H1 (cell line): Measurements from ENCODE around the gene NUB1. TPM values are rescaled to one million over a fixed set of nuclear protein-coding genes. Genes with fewer than 3 reads are reported as not detected.

Source experiments
- CTCF ChIA-PET: fragments of 300-600 bp; sonication (Branson Sonifier 250); formaldehyde crosslinking; loops from one replicate; lab custom pipeline; 2021; ENCODE audit not compliant: partially characterized antibody; lab: Charles Lee
- POLR2A ChIA-PET: fragments of 300-600 bp; sonication (Branson Sonifier 250); formaldehyde crosslinking; loops from one replicate; lab custom pipeline; 2021; ENCODE audit warnings: inconsistent platforms; ENCODE audit not compliant: partially characterized antibody; lab: Charles Lee
- DNase-seq, 2 experiments: peaks; one replicate each; pipeline versions ENCODE4 v3.0.0 to v3.0.0-alpha.2; 2010 to 2022; ENCODE audit warnings: low spot score in 2 of 2, low read depth in 1 of 2, mixed read lengths in 1 of 2
- FAIRE-seq: peaks from 2 replicates; lab custom pipeline; 2011; peaks lifted over from hg19 to GRCh38; lab: Jason Lieb, UNC
- H2AFZ ChIP-seq: 2 replicates; pipeline ENCODE4 v1.8.1; 2012; ENCODE audit warnings: low read length, inconsistent platforms
- H2AK5ac ChIP-seq: 2 replicates; pipeline ENCODE4 v1.6.1; 2013; ENCODE audit warnings: low read depth, low read length
- H2BK120ac ChIP-seq: replicated peaks from 2 replicates; pipeline ENCODE3; 2013; ENCODE audit warnings: low read depth, low read length, inconsistent platforms
- H2BK12ac ChIP-seq: 2 replicates; pipeline ENCODE4 v1.6.1; 2013; ENCODE audit warnings: low read depth, low read length
- H2BK15ac ChIP-seq: 2 replicates; pipeline ENCODE4 v1.6.1; 2013; ENCODE audit warnings: low read length
- H2BK20ac ChIP-seq: 2 replicates; pipeline ENCODE4 v1.6.1; 2013; ENCODE audit warnings: low read length
- H2BK5ac ChIP-seq: 2 replicates; pipeline ENCODE4 v1.6.1; 2013; ENCODE audit warnings: low read depth, low read length
- H3K14ac ChIP-seq: 2 replicates; pipeline ENCODE4 v1.6.1; 2013; ENCODE audit warnings: inconsistent platforms; ENCODE audit not compliant: insufficient read length
- H3K18ac ChIP-seq: 2 replicates; pipeline ENCODE4 v1.6.1; 2013; ENCODE audit warnings: low read length; ENCODE audit errors: extremely low read depth
- H3K23ac ChIP-seq: 2 replicates; pipeline ENCODE4 v1.6.1; 2013; ENCODE audit warnings: inconsistent platforms; ENCODE audit not compliant: insufficient read length
- H3K23me2 ChIP-seq: 2 replicates; pipeline ENCODE4 v1.6.1; 2013; ENCODE audit warnings: low read depth, low read length
- H3K27ac ChIP-seq: 2 replicates; pipeline ENCODE4 v1.6.1; 2011; ENCODE audit warnings: low read depth, low read length, inconsistent platforms
- H3K27me3 ChIP-seq, 4 experiments: replicated peaks in 1 of 4; 1 replicate in 1 of 4; 2 replicates in 3 of 4; pipeline versions ENCODE4 v1.6.1 to v1.8.1; 2011 to 2013; ENCODE audit warnings: low read length in 3 of 4, mild to moderate bottlenecking in 3 of 4, inconsistent platforms in 2 of 4, mixed read lengths in 2 of 4, moderate library complexity in 1 of 4; ENCODE audit not compliant: control insufficient read depth in 3 of 4, insufficient read depth in 3 of 4; ENCODE audit errors: extremely low read depth in 1 of 4
- H3K36me3 ChIP-seq, 4 experiments: 2 replicates each; pipeline versions ENCODE4 v1.6.1 to v1.8.1; 2011 to 2013; ENCODE audit warnings: mild to moderate bottlenecking in 4 of 4, low read length in 3 of 4, moderate library complexity in 2 of 4, control low read depth in 1 of 4, inconsistent platforms in 1 of 4; ENCODE audit not compliant: insufficient read depth in 4 of 4, control insufficient read depth in 2 of 4
- H3K4ac ChIP-seq: replicated peaks from 2 replicates; pipeline ENCODE3; 2013; ENCODE audit warnings: low read length, low read depth, mixed read lengths, inconsistent platforms; ENCODE audit not compliant: insufficient read length
- H3K4me1 ChIP-seq, 4 experiments: replicated peaks in 1 of 4; 1 replicate in 1 of 4; 2 replicates in 3 of 4; pipeline versions ENCODE4 v1.6.1 to v1.8.1; 2011 to 2013; ENCODE audit warnings: low read length in 3 of 4, inconsistent platforms in 2 of 4, mixed read lengths in 1 of 4; ENCODE audit not compliant: insufficient read depth in 4 of 4, control insufficient read depth in 3 of 4
- H3K4me2 ChIP-seq, 2 experiments: 2 replicates each; pipeline versions ENCODE4 v1.6.1 to v1.8.1; 2011 to 2013; ENCODE audit warnings: low read depth in 2 of 2, low read length in 2 of 2, control low read depth in 1 of 2, inconsistent platforms in 1 of 2, mild to moderate bottlenecking in 1 of 2; ENCODE audit not compliant: insufficient read depth in 1 of 2
- H3K4me3 ChIP-seq, 4 experiments: fragments of 200-600, 300-600 bp in 1 of 4; sonication (generic), shearing (Covaris generic), sonication (Bioruptor Twin) in 1 of 4; 2 replicates each; pipeline versions ENCODE4 v1.5.1 to v1.8.1; 2011 to 2016; ENCODE audit warnings: low read length in 4 of 4, low read depth in 3 of 4, control low read depth in 2 of 4, inconsistent platforms in 2 of 4, mild to moderate bottlenecking in 2 of 4, mixed read lengths in 1 of 4, moderate library complexity in 1 of 4; ENCODE audit not compliant: insufficient read depth in 2 of 4; ENCODE audit errors: extremely low read depth in 1 of 4
- H3K56ac ChIP-seq: replicated peaks from 2 replicates; pipeline ENCODE3; 2013; ENCODE audit warnings: low read depth, mild to moderate bottlenecking, mixed read lengths, low read length, inconsistent platforms; ENCODE audit not compliant: insufficient read length
- H3K79me1 ChIP-seq: 2 replicates; pipeline ENCODE4 v1.6.1; 2013; ENCODE audit warnings: low read depth, low read length, control low read depth
- H3K79me2 ChIP-seq, 2 experiments: 2 replicates each; pipeline versions ENCODE4 v1.6.1 to v1.8.1; 2012 to 2013; ENCODE audit warnings: low read length in 2 of 2, mild to moderate bottlenecking in 2 of 2, inconsistent platforms in 1 of 2; ENCODE audit not compliant: insufficient read depth in 2 of 2, control insufficient read depth in 1 of 2
- H3K9ac ChIP-seq, 4 experiments: replicated peaks in 1 of 4; 1 replicate in 1 of 4; 2 replicates in 3 of 4; pipeline versions ENCODE4 v1.6.1 to v1.8.1; 2011 to 2013; ENCODE audit warnings: low read depth in 3 of 4, low read length in 3 of 4, control low read depth in 2 of 4, mild to moderate bottlenecking in 2 of 4, moderate library complexity in 2 of 4, inconsistent platforms in 1 of 4; ENCODE audit errors: extremely low read depth in 1 of 4
- H3K9me3 ChIP-seq, 2 experiments: 2 replicates each; pipeline versions ENCODE4 v1.6.1 to v1.8.1; 2012 to 2013; ENCODE audit warnings: mild to moderate bottlenecking in 2 of 2, moderate library complexity in 2 of 2, control low read depth in 1 of 2, inconsistent platforms in 1 of 2, low read depth in 1 of 2, low read length in 1 of 2, mixed read lengths in 1 of 2; ENCODE audit not compliant: insufficient read depth in 2 of 2
- H4K20me1 ChIP-seq, 2 experiments: replicated peaks in 1 of 2; 2 replicates each; pipeline versions ENCODE3 to v1.8.1; 2011 to 2013; ENCODE audit warnings: inconsistent platforms in 2 of 2, low read length in 2 of 2, mild to moderate bottlenecking in 1 of 2; ENCODE audit not compliant: insufficient read depth in 2 of 2, control insufficient read depth in 1 of 2
- H4K5ac ChIP-seq: 2 replicates; pipeline ENCODE4 v1.6.1; 2013; ENCODE audit warnings: low read length, low read depth, mixed read lengths, inconsistent platforms; ENCODE audit not compliant: insufficient read length
- H4K8ac ChIP-seq: 2 replicates; pipeline ENCODE4 v1.8.0; 2013; ENCODE audit warnings: mild to moderate bottlenecking, moderate library complexity, low read length, inconsistent platforms; ENCODE audit not compliant: insufficient read depth; ENCODE audit errors: extremely low read depth
- H4K91ac ChIP-seq: replicated peaks from 2 replicates; pipeline ENCODE3; 2013; ENCODE audit warnings: low read length, mixed read lengths, inconsistent platforms; ENCODE audit not compliant: insufficient read length
- BCL11A ChIP-seq, 2 experiments: IDR thresholded peaks; one replicate each; pipeline ENCODE4 v1.6.1; 2011; ENCODE audit warnings: low read depth in 2 of 2, low read length in 2 of 2, mild to moderate bottlenecking in 2 of 2
- FOSL1 ChIP-seq: IDR thresholded peaks from 2 replicates; pipeline ENCODE4 v1.6.1; 2011; ENCODE audit warnings: mild to moderate bottlenecking, low read depth, low read length, moderate library complexity; ENCODE audit not compliant: insufficient read depth
- MAX ChIP-seq: IDR thresholded peaks from 2 replicates; pipeline ENCODE4 v1.6.1; 2012; ENCODE audit warnings: inconsistent platforms
- POU5F1 ChIP-seq: IDR thresholded peaks from 2 replicates; pipeline ENCODE4 v1.6.1; 2011; ENCODE audit warnings: low read depth, mild to moderate bottlenecking, low read length, moderate library complexity
- RFX5 ChIP-seq: IDR thresholded peaks from 2 replicates; pipeline ENCODE4 v1.6.1; 2011; ENCODE audit warnings: low read depth, low read length, improper control_type of control experiment, borderline replicate concordance
- WGBS, 2 experiments: shearing (Covaris generic) in 1 of 2; methylation state at CpG; one replicate each; pipeline versions ENCODE4 v1.1.6 to v1.1.7; 2013 to 2015; ENCODE audit warnings: low lambda C conversion rate in 2 of 2, mixed read lengths in 2 of 2, inconsistent platforms in 1 of 2, low coverage in 1 of 2, missing lambda C conversion rate in 1 of 2; ENCODE audit not compliant: insufficient replicate concordance in 2 of 2, insufficient coverage in 1 of 2, insufficient read length in 1 of 2; ENCODE audit errors: extremely low coverage in 1 of 2, missing lambda C conversion rate in 1 of 2; 5-methylcytosine and 5-hydroxymethylcytosine counted together
- polyA plus RNA-seq, 7 experiments: library from polyadenylated mRNA; depleted of rRNA in 3 of 7; stranded (reverse) in 5 of 7; unstranded in 2 of 7; fragments of >200 nt in 5 of 7; fragments of 200-250 nt in 2 of 7; gene quantifications; 1 replicate in 5 of 7; 2 replicates in 1 of 7; 4 replicates in 1 of 7; pipeline versions ENCODE4 v1.2.1 to v1.2.3, GENCODE V29; 2011 to 2013; ENCODE audit warnings: missing spikeins in 2 of 7, mixed read lengths in 2 of 7
- total RNA-seq: library from RNA; stranded (reverse); fragmentation: NEBNext Ultra II Directional; extraction: Animal tissue kit (Norgen Biotek cat#: 25700); gene quantifications from 2 replicates; pipeline ENCODE4 v1.2.1, GENCODE V29; 2021

NUB1 gene
- total and polyA plus RNA-seq, 2 of the 8 experiments (the other 6 are each of a cell fraction or from before 2014, with no cell fraction given): 22.1 to 43.5 TPM

GRCh38 chr7:151376218-151376902 is 34.7 kb downstream of the NUB1 start:
- Histone ChIP-seq H4K8ac (peak overlapping the region; percentile 26; the same call in 1 of the 2 replicates), H3K23me2 (peaks cover 4% of the 10 kb centered on the region; the same call in 1 of the 2 replicates), H3K4me3 (no peak overlapping the region), H3K4me1 (peaks cover 0 to 22% (median 9%) of the 10 kb centered on the region in 4 experiments; a peak in 4 of 7 replicates), H3K4ac (no peak overlapping the region), H2AFZ (no peak overlapping the region), H3K36me3 (peaks cover 0 to 15% (median 3%) of the 10 kb centered on the region in 4 experiments; a peak in 4 of 8 replicates), H2BK120ac (no peak overlapping the region), H3K4me2 (no peak overlapping the region), H3K27me3 (no peaks in the 10 kb centered on the region; a peak in 1 of 7 replicates), H2AK5ac (no peak overlapping the region), H3K9me3 (no peaks in the 10 kb centered on the region), H3K14ac (no peak overlapping the region), H2BK15ac (no peak overlapping the region), H3K79me2 (no peaks in the 10 kb centered on the region)
- WGBS, 2 experiments: 90% methylated on average over 33 of the region's 33 CpGs; no CpG with 5 or more reads in 1 of the 2 experiments
- CTCF ChIA-PET: interaction anchor here (0.6 to 16.9 kb wide), 3 partner anchors 74 to 230 kb away, joined by 3 to 185 read pairs (median 3); no protein-coding TSS in a partner anchor
- no peak for FAIRE-seq
- DNase-seq: peak in 1 of 2 experiments; percentile 35
- TF ChIP-seq MAX (no peak), FOSL1 (no peak), RFX5 (no peak), POU5F1 (no peak), BCL11A (IDR thresholded peaks at IDR 0.05; ENCODE audit: low read depth in 2 of 2, low read length in 2 of 2) (no peak)
- TF ChIP-seq, all 59 proteins: peak for 0
- POLR2A ChIA-PET: interaction anchor here (0.7 kb wide), 1 partner anchor 80 kb away, joined by 3 read pairs; no protein-coding TSS in a partner anchor
- no peak overlapping the region for H2BK5ac ChIP-seq
- no peak overlapping the region for H2BK20ac ChIP-seq
- H3K27ac ChIP-seq: no peak overlapping the region
- H3K18ac ChIP-seq: no peak overlapping the region
- no peaks in the 10 kb centered on the region for H3K79me1 ChIP-seq
- H4K20me1 ChIP-seq: peaks cover 2% of the 10 kb centered on the region in 2 experiments
- H3K23ac ChIP-seq: no peak overlapping the region
- H4K5ac ChIP-seq: no peak overlapping the region
- H3K9ac ChIP-seq: 0 out of 7 replicates have a peak overlapping the region, but pooled peaks of 1 of the 4 experiments have one; percentile 14
- no peak overlapping the region for H2BK12ac ChIP-seq
- H4K91ac ChIP-seq: no peak overlapping the region
- H3K56ac ChIP-seq: no peak overlapping the region
